ENCODE measurements around the gene IKZF1.

The IKZF1 gene

GRCh38 chr7:50376056-50376820 lies 71.7 kb downstream of the IKZF1 start:
- DNase-seq (ENCODE audit: low read depth): no peak

- no peak for DNase-seq (ENCODE audit: low read depth)
Observed at GRCh38 chr7:50377356-50377755, 72.8 kb downstream of the IKZF1 start.

- DNase-seq (ENCODE audit: low read depth): no peak
Observed at GRCh38 chr7:50379082-50379481, 74.6 kb downstream of the IKZF1 start.

- no peak for DNase-seq (ENCODE audit: low read depth)
Observed at GRCh38 chr7:50379539-50379938, 75.0 kb downstream of the IKZF1 start.

GRCh38 chr7:50382455-50382854 lies 77.9 kb downstream of the IKZF1 start:
- DNase-seq (ENCODE audit: low read depth): no peak

GRCh38 chr7:50387351-50387750 lies 82.8 kb downstream of the IKZF1 start:
- no peak for DNase-seq (ENCODE audit: low read depth)

GRCh38 chr7:50389961-50390360 lies 85.4 kb downstream of the IKZF1 start:
- no peak for DNase-seq (ENCODE audit: low read depth)

GRCh38 chr7:50391386-50391785 lies 86.9 kb downstream of the IKZF1 start:
- no peak for DNase-seq (ENCODE audit: low read depth)

- no peak for DNase-seq (ENCODE audit: low read depth)
Observed at GRCh38 chr7:50393076-50393475, 88.6 kb downstream of the IKZF1 start.

- no peak for DNase-seq (ENCODE audit: low read depth)
Observed at GRCh38 chr7:50393547-50394252, 89.2 kb downstream of the IKZF1 start.

- DNase-seq (ENCODE audit: low read depth): no peak
Observed at GRCh38 chr7:50394315-50394714, 89.8 kb downstream of the IKZF1 start.

- DNase-seq (ENCODE audit: low read depth): no peak
Observed at GRCh38 chr7:50396856-50397255, 92.3 kb downstream of the IKZF1 start.

GRCh38 chr7:50397320-50397970 lies 92.9 kb downstream of the IKZF1 start:
- no peak for DNase-seq (ENCODE audit: low read depth)

GRCh38 chr7:50397971-50398324 lies 93.4 kb downstream of the IKZF1 start:
- DNase-seq (ENCODE audit: low read depth): no peak

GRCh38 chr7:50399206-50399605 lies 94.7 kb downstream of the IKZF1 start:
- no peak for DNase-seq (ENCODE audit: low read depth)

GRCh38 chr7:50399635-50400034 lies 95.1 kb downstream of the IKZF1 start:
- no peak for DNase-seq (ENCODE audit: low read depth)

- no peak for DNase-seq (ENCODE audit: low read depth)
Observed at GRCh38 chr7:50400114-50400513, 95.6 kb downstream of the IKZF1 start.

- no peak for DNase-seq (ENCODE audit: low read depth)
Observed at GRCh38 chr7:50404392-50404791, 99.9 kb downstream of the IKZF1 start.

GRCh38 chr7:50405221-50405620 lies 100.7 kb downstream of the IKZF1 start:
- no peak for DNase-seq (ENCODE audit: low read depth)

- DNase-seq (ENCODE audit: low read depth): no peak
Observed at GRCh38 chr7:50406935-50407334, 102.4 kb downstream of the IKZF1 start.

- DNase-seq (ENCODE audit: low read depth): no peak
Observed at GRCh38 chr7:50409856-50410745, 105.6 kb downstream of the IKZF1 start.

- DNase-seq (ENCODE audit: low read depth): no peak
Observed at GRCh38 chr7:50411332-50411731, 106.8 kb downstream of the IKZF1 start.

Data from EH (cell line).